K562 (cell line): ENCODE measurements around the gene USH2A. TPM values are rescaled to one million over a fixed set of nuclear protein-coding genes. Genes with fewer than 3 reads are reported as not detected.

Experiments
- ATAC-seq: fragments of 200-7000 bp; cut with Tn5 transposase; 3 replicates; pipeline ENCODE4 v1.9.1; 2020; ENCODE audit warnings: moderate library complexity
- BruUV-seq: library from RNA; stranded (reverse); fragments of 400-500 nt; replicated peaks from 2 replicates; lab custom pipeline; 2021; lab: Mats Ljungman, UMichigan
- CTCF ChIA-PET: fragments of 300-600 bp; formaldehyde crosslinking; extraction: SDS; loops from one replicate; lab custom pipeline; 2021; ENCODE audit warnings: low intra/inter-chr PET ratio; lab: Yijun Ruan, JAX
- POLR2A ChIA-PET: fragments of 300-600, 350-650 bp; sonication (Branson Sonifier 250); formaldehyde crosslinking; extraction: SDS; loops from one replicate; lab custom pipeline; 2021; ENCODE audit warnings: antibody characterized with exemption, inconsistent platforms; lab: Yijun Ruan, JAX
- DNase-seq, 4 experiments: peaks; one replicate each; pipeline versions ENCODE4 v3.0.0 to v3.0.0-alpha.2; 2011 to 2018; ENCODE audit warnings: low spot score in 3 of 4, mixed read lengths in 3 of 4; ENCODE audit errors: extremely low read depth in 1 of 4
- FAIRE-seq: peaks from 2 replicates; lab custom pipeline; 2011; peaks lifted over from hg19 to GRCh38; lab: Jason Lieb, UNC
- H2AFZ ChIP-seq: 2 replicates; pipeline ENCODE4 v1.6.0; 2011; ENCODE audit warnings: low read depth, low read length, control low read depth, inconsistent platforms
- H3K27ac ChIP-seq: fragments of 200-600 bp; 3 replicates; pipeline ENCODE4 v1.8.0; 2011; ENCODE audit warnings: low read depth, mild to moderate bottlenecking, control low read depth, inconsistent platforms, low read length, moderate library complexity, mixed read lengths; ENCODE audit errors: extremely low read depth
- H3K27me3 ChIP-seq, 2 experiments: fragments of 300-600 bp in 1 of 2; 2 replicates in 1 of 2; 3 replicates in 1 of 2; pipeline versions ENCODE4 v1.6.0 to v1.8.0; 2011; ENCODE audit warnings: inconsistent platforms in 2 of 2, low read length in 2 of 2, mild to moderate bottlenecking in 1 of 2, mixed read lengths in 1 of 2, moderate library complexity in 1 of 2; ENCODE audit not compliant: control insufficient read depth in 2 of 2, insufficient read depth in 2 of 2
- H3K36me3 ChIP-seq: fragments of 300-600 bp; 3 replicates; pipeline ENCODE4 v1.8.0; 2011; ENCODE audit warnings: mild to moderate bottlenecking, low read length, inconsistent platforms; ENCODE audit not compliant: control insufficient read depth, insufficient read depth
- H3K4me1 ChIP-seq, 2 experiments: fragments of 200-600 bp in 1 of 2; replicated peaks in 1 of 2; 2 replicates in 1 of 2; 3 replicates in 1 of 2; pipeline versions ENCODE4 v1.5.1 to v1.8.0; 2011; ENCODE audit warnings: inconsistent platforms in 2 of 2, low read length in 2 of 2, mild to moderate bottlenecking in 1 of 2, mixed read lengths in 1 of 2, moderate library complexity in 1 of 2; ENCODE audit not compliant: control insufficient read depth in 2 of 2, insufficient read depth in 2 of 2
- H3K4me2 ChIP-seq: 2 replicates; pipeline ENCODE4 v1.6.1; 2011; ENCODE audit warnings: low read length, control low read depth, inconsistent platforms, mixed read lengths; ENCODE audit not compliant: insufficient read depth
- H3K4me3 ChIP-seq: fragments of 200-600 bp; sonication (generic), shearing (Covaris generic); 2 replicates; pipeline ENCODE4 v1.5.1; 2016; ENCODE audit warnings: control low read depth, inconsistent platforms
- H3K79me2 ChIP-seq: fragments of 200-600 bp; 3 replicates; pipeline ENCODE4 v1.8.0; 2011; ENCODE audit warnings: low read length, inconsistent platforms; ENCODE audit not compliant: control insufficient read depth, insufficient read depth
- H3K9ac ChIP-seq, 2 experiments: 2 replicates each; pipeline versions ENCODE4 v1.6.0 to v1.6.1; 2011; ENCODE audit warnings: low read depth in 2 of 2, low read length in 2 of 2, control low read depth in 1 of 2, inconsistent platforms in 1 of 2, mild to moderate bottlenecking in 1 of 2, mixed read lengths in 1 of 2; ENCODE audit not compliant: insufficient read depth in 1 of 2
- H3K9me1 ChIP-seq: one replicate; pipeline ENCODE4 v1.6.0; 2011; ENCODE audit warnings: inconsistent platforms, mild to moderate bottlenecking, low read length, moderate library complexity; ENCODE audit not compliant: control insufficient read depth, insufficient read depth
- H3K9me3 ChIP-seq: replicated peaks from 2 replicates; pipeline ENCODE4 v1.5.1; 2011; ENCODE audit warnings: low read depth, low read length, inconsistent platforms; ENCODE audit not compliant: control insufficient read depth, insufficient read depth
- H4K20me1 ChIP-seq: replicated peaks from 2 replicates; pipeline ENCODE4 v1.6.1; 2011; ENCODE audit warnings: low read length, inconsistent platforms, mixed read lengths; ENCODE audit not compliant: control insufficient read depth, insufficient read depth
- CHAMP1 ChIP-seq: fragments of 450-650 bp; IDR thresholded peaks from 2 replicates; pipeline ENCODE4 v1.6.1; 2016; ENCODE audit warnings: mild to moderate bottlenecking
- THRAP3 ChIP-seq: fragments of 450-650 bp; IDR thresholded peaks from 2 replicates; pipeline ENCODE4 v1.6.1; 2016; ENCODE audit warnings: mild to moderate bottlenecking, inconsistent platforms, borderline replicate concordance
- XRCC4 ChIP-seq: IDR thresholded peaks from one replicate; pipeline ENCODE4 v1.6.1; 2011; ENCODE audit not compliant: insufficient read depth, insufficient read length; ENCODE audit errors: extremely low read depth
- ZNF23 ChIP-seq: fragments of 250-450 bp; sonication (Bioruptor Pico); IDR thresholded peaks from 2 replicates; pipeline ENCODE4 v1.4.0; 2020; ENCODE audit warnings: mild to moderate bottlenecking
- WGBS: fragments of 100-300 bp; shearing (Covaris generic); methylation state at CpG from one replicate; pipeline ENCODE4 v1.1.6; 2016; ENCODE audit warnings: low coverage, mixed read lengths; ENCODE audit not compliant: insufficient coverage; ENCODE audit errors: missing lambda C conversion rate; 5-methylcytosine and 5-hydroxymethylcytosine counted together
- in situ Hi-C: fragments of 300-500 bp; cut with MboI; formaldehyde crosslinking; loops from 4 replicates; pipeline ENCODE4 v1.15.0; 2018; ENCODE audit warnings: inconsistent platforms, mixed read lengths
- intact Hi-C: fragments of 100-400 bp; cut with micrococcal nuclease; formaldehyde crosslinking; loops from 2 replicates; pipeline ENCODE4 v1.14.2; 2022
- polyA plus RNA-seq, 8 experiments: library from polyadenylated mRNA; depleted of rRNA in 4 of 8; stranded (reverse) in 5 of 8; unstranded in 3 of 8; fragments of >200 nt; fragmentation: Nextera tagmentation in 2 of 8; fragmentation: Illumina TruSeq in 1 of 8; extraction: Ambion mirVana in 2 of 8; extraction: Trizol in 1 of 8; gene quantifications; 2 replicates each; pipeline versions ENCODE4 v1.2.1 to v1.2.3, GENCODE V29; 2011 to 2014; ENCODE audit warnings: inconsistent platforms in 1 of 8, missing spikeins in 1 of 8
- total RNA-seq, 7 experiments: library from RNA; depleted of rRNA in 6 of 7; stranded (reverse); fragments of >200 nt in 6 of 7; fragmentation: Illumina TruSeq in 2 of 7; extraction: Trizol in 2 of 7; gene quantifications; 2 replicates each; pipeline versions ENCODE4 v1.2.1 to v1.2.3, GENCODE V29; 2011 to 2021; ENCODE audit warnings: low replicate concordance in 1 of 7
- TF ChIP-seq, protein P1 (sequence below): fragments of 250-450 bp; sonication (Bioruptor Pico); IDR thresholded peaks from 2 replicates; pipeline ENCODE4 v1.4.0; 2020
- TF ChIP-seq, protein P2 (sequence below): fragments of 250-450 bp; sonication (Bioruptor Pico); IDR thresholded peaks from 2 replicates; pipeline ENCODE4 v1.8.0; 2021; ENCODE audit warnings: moderate library complexity, mild to moderate bottlenecking, inconsistent platforms

USH2A gene
- total and polyA plus RNA-seq, 9 of the 15 experiments (the other 6 are each of a cell fraction or from before 2014, with no cell fraction given), result under 0.01 TPM; not detected in 7

GRCh38 chr1:215761446-215761845 is 661.8 kb downstream of the USH2A start:
- Histone ChIP-seq H3K9me1 (no peaks in the 10 kb centered on the region), H3K36me3 (no peaks in the 10 kb centered on the region), H3K79me2 (no peaks in the 10 kb centered on the region), H2AFZ (no peak overlapping the region), H3K4me1 (no peaks in the 10 kb centered on the region), H3K9ac (no peak overlapping the region), H4K20me1 (no peaks in the 10 kb centered on the region), H3K4me2 (no peak overlapping the region), H3K9me3 (no peaks in the 10 kb centered on the region), H3K4me3 (no peak overlapping the region), H3K27ac (no peak overlapping the region), H3K27me3 (no peaks in the 10 kb centered on the region)
- POLR2A ChIA-PET, result no interaction called here
- no TSS peak for BruUV-seq
- in situ Hi-C loops (no loop called here), intact Hi-C loops (no loop called here)
- CTCF ChIA-PET, result no interaction called here
- 0% methylated on average over 2 of the region's 2 CpGs for WGBS
- TF ChIP-seq, protein P1, sequence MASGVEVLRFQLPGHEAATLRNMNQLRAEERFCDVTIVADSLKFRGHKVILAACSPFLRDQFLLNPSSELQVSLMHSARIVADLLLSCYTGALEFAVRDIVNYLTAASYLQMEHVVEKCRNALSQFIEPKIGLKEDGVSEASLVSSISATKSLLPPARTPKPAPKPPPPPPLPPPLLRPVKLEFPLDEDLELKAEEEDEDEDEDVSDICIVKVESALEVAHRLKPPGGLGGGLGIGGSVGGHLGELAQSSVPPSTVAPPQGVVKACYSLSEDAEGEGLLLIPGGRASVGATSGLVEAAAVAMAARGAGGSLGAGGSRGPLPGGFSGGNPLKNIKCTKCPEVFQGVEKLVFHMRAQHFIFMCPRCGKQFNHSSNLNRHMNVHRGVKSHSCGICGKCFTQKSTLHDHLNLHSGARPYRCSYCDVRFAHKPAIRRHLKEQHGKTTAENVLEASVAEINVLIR (CRISPR knock-in tag), result no peak
- TF ChIP-seq ZNF23 (no peak), THRAP3 (no peak), CHAMP1 (no peak), XRCC4 (no peak)
- TF ChIP-seq, protein P2, sequence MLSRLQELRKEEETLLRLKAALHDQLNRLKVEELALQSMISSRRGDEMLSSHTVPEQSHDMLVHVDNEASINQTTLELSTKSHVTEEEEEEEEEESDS (CRISPR knock-in tag), result no peak
- DNase-seq, result no peak
- no peak for ATAC-seq
- FAIRE-seq, result no peak
